Activated CD4-positive, alpha-beta T cell treated with anti-CD3 and anti-CD28 coated beads, Interleukin-2, Interleukin-4, amounts not matched to agents 100 ng/mL and 50 ng/mL, durations not matched to agents 16 hours and 8 hours (primary cell): ENCODE data around the gene DGLUCY.
"Not testable (repeated sequence)": the region's sequence is repeated elsewhere in the genome, so short reads cannot be mapped to it uniquely, and the experiment has no call there.

Source experiments
- DNase-seq: peaks from one replicate; pipeline ENCODE4 v3.0.0-alpha.2; 2020; ENCODE audit warnings: low spot score

The DGLUCY gene

DNA sequence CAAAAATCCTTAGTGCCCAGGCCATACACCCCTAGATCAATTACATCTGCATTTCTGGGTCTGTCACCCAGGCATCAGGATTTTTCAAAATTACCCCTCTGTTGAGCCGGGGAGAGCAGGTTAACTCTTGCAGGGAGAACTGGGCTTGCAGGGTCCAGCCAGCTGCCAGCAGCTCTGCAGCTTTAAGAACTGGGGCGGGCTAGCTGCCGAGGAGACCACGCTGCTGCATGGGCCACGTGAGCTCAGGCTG, at the start of gene DGLUCY:
Gene DGLUCY, plus strand, starts transcription at position 245 of the 250 bp plus-strand sequence. CDS start 46,222 bp downstream, outside the sequence.
- DNase-seq = peak; percentile 78

- DNase-seq = no peak
Observed at GRCh38 chr14:91065266-91065665, 48.6 kb upstream of the DGLUCY start.

GRCh38 chr14:91067186-91067585, 46.7 kb upstream of the DGLUCY start:
- DNase-seq = peak; percentile 32

DNA sequence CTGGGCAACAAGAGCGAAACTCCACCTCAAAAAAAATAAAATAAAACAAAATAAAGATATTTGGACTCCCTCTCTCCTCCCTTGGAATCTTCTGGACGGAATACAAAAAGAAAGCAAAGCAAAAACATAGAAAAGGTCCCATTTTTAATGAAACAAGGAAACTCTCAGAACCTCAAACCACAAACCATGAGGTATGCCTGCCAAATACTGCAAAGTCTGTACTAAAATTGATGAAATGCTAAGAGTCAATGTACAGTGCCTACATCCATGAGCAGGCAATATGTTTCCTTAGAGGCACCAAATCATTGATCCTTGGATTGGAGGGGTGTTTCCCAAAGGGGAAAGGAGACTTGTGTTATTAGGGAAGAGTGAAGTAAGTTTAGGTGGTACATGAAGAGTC, 45.2 kb upstream of the DGLUCY start:
- no peak for DNase-seq

GRCh38 chr14:91070572-91070971, 43.3 kb upstream of the DGLUCY start:
- DNase-seq = no peak

DNA sequence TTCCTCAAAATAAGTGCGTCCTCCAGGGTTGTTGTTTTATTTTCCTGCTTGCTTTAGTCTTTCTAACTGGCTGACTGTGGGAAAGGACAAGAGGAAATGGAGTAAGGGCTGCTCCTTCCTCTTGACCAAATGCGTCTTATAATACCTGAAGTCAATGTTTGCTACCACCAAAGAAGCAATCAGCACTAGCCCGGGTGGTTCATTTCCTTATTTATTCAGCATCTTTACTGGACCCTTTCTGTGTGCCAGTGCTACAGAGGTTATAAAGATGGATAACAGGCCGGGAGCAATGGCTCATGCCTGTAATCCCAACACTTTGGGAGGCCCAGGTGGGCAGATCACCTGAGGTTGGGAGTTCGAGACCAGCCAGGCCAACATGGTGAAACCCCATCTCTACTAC, 38.3 kb upstream of the DGLUCY start:
- no peak for DNase-seq

- DNase-seq = peak; percentile 92
Observed at GRCh38 chr14:91078095-91078737, 35.7 kb upstream of the DGLUCY start.

GRCh38 chr14:91080071-91080470, 33.8 kb upstream of the DGLUCY start:
- DNase-seq = peak; percentile 58

- DNase-seq = no peak
Observed at GRCh38 chr14:91082282-91082681, 31.6 kb upstream of the DGLUCY start.

DNA sequence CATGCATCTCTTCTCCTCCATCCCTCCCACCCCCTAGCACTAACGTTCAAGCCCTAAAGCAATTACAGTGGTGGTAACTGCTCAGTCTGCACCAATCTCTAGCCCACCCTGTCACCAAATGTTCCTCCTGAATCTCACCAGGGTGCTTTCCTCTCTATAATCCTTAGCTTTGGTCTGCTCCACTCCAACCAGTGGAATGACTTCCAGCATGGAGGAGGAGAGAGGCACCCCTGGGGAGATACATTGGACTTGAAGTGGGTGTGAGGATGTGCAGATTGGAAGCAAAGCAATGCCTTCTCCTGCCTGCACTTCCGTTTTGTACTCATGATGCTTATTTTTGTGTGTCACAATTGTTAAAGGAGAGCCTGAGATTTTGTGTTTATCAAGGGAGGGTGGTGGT, 29.4 kb upstream of the DGLUCY start:
- no peak for DNase-seq

DNA sequence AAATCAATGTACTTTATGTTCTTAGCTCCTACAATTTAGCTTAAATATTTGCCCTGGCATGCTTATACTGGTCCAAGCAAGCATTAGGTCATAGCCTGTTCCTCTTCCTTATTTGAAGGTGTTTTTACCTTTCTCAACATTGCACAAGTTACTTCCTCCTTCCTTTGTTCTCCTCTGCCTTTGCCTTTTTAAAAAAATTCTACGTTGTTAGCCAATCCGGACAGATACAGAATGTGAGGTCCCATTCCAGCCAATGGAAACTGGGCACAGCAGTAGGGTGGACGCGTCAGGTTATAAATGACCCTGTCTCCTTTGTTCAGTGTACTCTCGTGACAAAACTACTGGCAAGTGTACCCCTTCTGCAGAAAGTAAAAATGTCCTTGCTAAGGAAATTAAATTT, 26.4 kb upstream of the DGLUCY start:
- not testable (repeated sequence) for DNase-seq

GRCh38 chr14:91088585-91089235, 25.2 kb upstream of the DGLUCY start:
- no peak for DNase-seq

- no peak for DNase-seq
Observed at GRCh38 chr14:91089958-91090535, 23.8 kb upstream of the DGLUCY start.

DNA sequence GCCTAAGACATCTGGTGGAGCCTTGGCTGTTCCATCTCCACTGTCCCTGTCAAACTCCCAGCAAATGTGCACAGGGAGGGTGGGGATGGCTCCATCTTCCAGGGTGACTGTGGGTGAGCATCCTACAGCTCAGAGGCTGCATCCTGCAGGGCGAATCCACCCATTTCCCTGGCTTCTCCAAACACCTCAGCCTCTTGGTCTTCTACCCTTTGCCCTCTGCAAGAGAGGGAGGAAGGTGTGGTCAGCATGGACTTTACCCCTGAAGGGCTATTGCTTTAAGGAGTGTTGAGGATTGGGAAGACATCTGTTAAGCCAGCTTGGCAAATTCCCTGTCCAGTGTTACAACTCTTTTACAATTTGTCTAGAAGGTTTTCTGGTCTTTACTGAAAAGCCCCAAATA, 23.1 kb upstream of the DGLUCY start:
- no peak for DNase-seq

- DNase-seq = no peak
Observed at GRCh38 chr14:91092073-91092472, 21.8 kb upstream of the DGLUCY start.

DNA sequence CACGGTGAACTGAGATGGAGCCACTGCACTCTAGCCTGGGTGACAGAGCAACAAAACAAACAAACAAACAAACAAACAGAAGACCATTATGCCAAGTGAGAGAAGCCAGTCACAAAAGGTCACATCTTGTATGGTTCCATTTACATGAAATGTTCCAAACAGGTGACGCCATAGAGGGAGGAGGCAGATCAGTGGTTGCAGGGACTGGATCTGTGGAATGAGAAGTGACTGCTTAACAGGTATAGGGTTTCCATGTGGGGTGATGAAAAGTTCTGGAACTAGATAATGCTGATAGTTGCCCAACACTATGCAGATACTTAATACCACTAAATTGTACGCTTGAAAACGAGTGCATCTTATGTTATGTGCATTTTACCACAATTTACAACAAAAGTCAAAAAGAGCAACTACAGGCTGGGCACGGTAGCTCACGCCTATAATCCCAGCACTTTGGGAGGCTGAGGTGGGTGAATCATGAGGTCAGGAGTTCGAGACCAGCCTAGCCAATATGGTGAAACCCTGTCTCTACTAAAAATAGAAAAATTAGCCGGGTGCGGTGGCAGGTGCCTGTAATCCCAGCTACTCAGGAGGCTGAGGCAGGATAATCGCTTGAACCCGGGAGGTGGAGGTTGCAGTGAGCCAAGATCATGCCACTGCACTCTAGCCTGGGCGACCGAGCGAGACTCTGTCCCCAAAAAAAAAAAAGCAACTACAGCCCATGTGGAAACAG, 20.0 kb upstream of the DGLUCY start:
- DNase-seq = not testable (repeated sequence)

GRCh38 chr14:91094772-91095171, 19.1 kb upstream of the DGLUCY start:
- no peak for DNase-seq

DNA sequence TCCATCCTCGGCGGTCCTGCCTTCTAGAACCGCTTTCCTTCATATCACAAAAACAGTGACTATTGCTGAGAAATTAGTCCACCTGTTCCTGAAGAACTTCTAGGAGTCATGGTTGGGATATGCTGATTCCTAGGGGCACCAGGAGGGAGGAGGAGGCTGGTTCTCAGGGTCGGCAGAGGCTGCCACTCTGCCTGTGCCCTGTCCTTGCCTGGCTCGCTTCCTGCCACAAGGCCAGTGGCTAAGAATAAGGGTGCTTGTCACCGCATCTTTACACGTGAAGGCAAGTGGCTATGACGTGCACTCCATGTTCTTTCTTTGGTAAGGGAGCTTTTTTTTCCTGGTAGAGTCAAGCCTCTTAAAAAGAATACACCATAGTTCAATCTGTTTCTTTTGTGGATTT, 18.7 kb upstream of the DGLUCY start:
- DNase-seq = no peak

- DNase-seq = not testable (repeated sequence)
Observed at GRCh38 chr14:91097657-91098056, 16.2 kb upstream of the DGLUCY start.

GRCh38 chr14:91098591-91098990, 15.3 kb upstream of the DGLUCY start:
- no peak for DNase-seq

DNA sequence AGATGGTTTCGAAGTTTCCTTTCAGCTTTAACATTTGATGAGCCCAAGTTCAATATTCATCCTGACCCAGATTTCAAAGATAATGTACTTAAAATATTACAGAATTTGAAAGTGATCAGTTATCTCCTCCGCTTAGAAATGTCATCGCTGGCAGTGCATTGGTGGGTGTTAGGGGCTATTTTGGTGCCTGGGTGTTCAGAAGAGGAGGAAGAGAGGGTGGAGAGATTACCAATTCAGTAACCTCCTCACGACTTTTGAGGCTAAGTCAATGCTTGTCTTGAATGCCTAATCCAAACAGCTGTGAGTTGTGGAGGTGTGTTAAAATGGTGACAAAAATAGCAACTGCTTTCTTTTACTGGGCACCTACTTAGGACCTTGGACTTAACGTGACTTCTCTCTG, 13.8 kb upstream of the DGLUCY start:
- DNase-seq = peak; percentile 62

- DNase-seq = no peak
Observed at GRCh38 chr14:91103116-91103515, 10.8 kb upstream of the DGLUCY start.

GRCh38 chr14:91108941-91109611, 4.8 kb upstream of the DGLUCY start:
- peak; percentile 72 for DNase-seq
